Neural cell (in vitro differentiated cells): ENCODE measurements around the gene SLC13A3. TPM values are rescaled to one million over a fixed set of nuclear protein-coding genes. Genes with fewer than 3 reads are reported as not detected.

Source experiments
- H2AFZ ChIP-seq: fragments of 200-600, 300-800 bp; sonication (generic), shearing (Covaris generic); 2 replicates; pipeline ENCODE4 v1.6.0; 2014; ENCODE audit warnings: low read depth, mild to moderate bottlenecking, antibody characterized with exemption, low read length, moderate library complexity
- H3F3A ChIP-seq: fragments of 200-600 bp; shearing (Covaris generic); 2 replicates; pipeline ENCODE4 v1.6.1; 2016; ENCODE audit warnings: mild to moderate bottlenecking, moderate library complexity, mixed read lengths, antibody characterized with exemption, low read length; ENCODE audit not compliant: insufficient read depth, poor library complexity, severe bottlenecking
- H3K27ac ChIP-seq: fragments of 200-600, 300-800 bp; sonication (generic), shearing (Covaris generic); 2 replicates; pipeline ENCODE4 v1.5.1; 2014; ENCODE audit warnings: mild to moderate bottlenecking, low read length, moderate library complexity
- H3K27me3 ChIP-seq: fragments of 300-800, 200-600 bp; sonication (generic), shearing (Covaris generic); 2 replicates; pipeline ENCODE4 v1.6.0; 2014; ENCODE audit warnings: mild to moderate bottlenecking, low read depth, low read length, moderate library complexity; ENCODE audit not compliant: insufficient read depth
- H3K36me3 ChIP-seq: fragments of 300-800, 200-600 bp; sonication (generic), shearing (Covaris generic); 2 replicates; pipeline ENCODE4 v1.5.1; 2014; ENCODE audit warnings: mild to moderate bottlenecking, antibody characterized with exemption, low read length, moderate library complexity; ENCODE audit not compliant: insufficient read depth
- H3K4me2 ChIP-seq: fragments of 300-800, 200-600 bp; sonication (generic), shearing (Covaris generic); 2 replicates; pipeline ENCODE4 v1.6.0; 2014; ENCODE audit warnings: mild to moderate bottlenecking, low read length
- H3K4me3 ChIP-seq: fragments of 300-800, 200-600 bp; sonication (generic), shearing (Covaris generic); 2 replicates; pipeline ENCODE4 v1.5.1; 2014; ENCODE audit warnings: mild to moderate bottlenecking, low read length, moderate library complexity
- H3K79me2 ChIP-seq: fragments of 200-600 bp; shearing (Covaris generic); replicated peaks from 2 replicates; pipeline ENCODE4 v1.6.0; 2014; ENCODE audit warnings: mild to moderate bottlenecking, low read length, moderate library complexity; ENCODE audit not compliant: insufficient read depth
- H3K9ac ChIP-seq: fragments of 300-800, 200-600 bp; sonication (generic), shearing (Covaris generic); 2 replicates; pipeline ENCODE4 v1.6.1; 2016; ENCODE audit warnings: mild to moderate bottlenecking, low read length, mixed read lengths
- H3K9me2 ChIP-seq: fragments of 200-600 bp; shearing (Covaris generic); 2 replicates; pipeline ENCODE4 v1.6.1; 2016; ENCODE audit warnings: mild to moderate bottlenecking, low read length, mixed read lengths; ENCODE audit not compliant: insufficient read depth
- H3K9me3 ChIP-seq: fragments of 200-600, 300-800 bp; sonication (generic), shearing (Covaris generic); 2 replicates; pipeline ENCODE4 v1.6.1; 2016; ENCODE audit warnings: mild to moderate bottlenecking, mixed run types, low read length, moderate library complexity, mixed read lengths
- H4K20me1 ChIP-seq: fragments of 200-600 bp; shearing (Covaris generic); 2 replicates; pipeline ENCODE4 v1.6.1; 2016; ENCODE audit warnings: mild to moderate bottlenecking, mixed run types; ENCODE audit not compliant: insufficient read depth
- CTCF ChIP-seq: fragments of 450-650 bp; IDR thresholded peaks from 2 replicates; pipeline ENCODE4 v1.5.1; 2014; ENCODE audit warnings: antibody characterized with exemption, mild to moderate bottlenecking, moderate library complexity; ENCODE audit not compliant: poor library complexity, severe bottlenecking
- EP300 ChIP-seq: fragments of 450-650 bp; conservative IDR thresholded peaks from 2 replicates; pipeline ENCODE4 v1.6.1; 2014; ENCODE audit warnings: antibody characterized with exemption, mild to moderate bottlenecking, moderate library complexity; ENCODE audit not compliant: poor library complexity, severe bottlenecking
- EZH2 ChIP-seq: fragments of 200-600, 300-800 bp; shearing (Covaris generic), sonication (generic); IDR thresholded peaks from 2 replicates; pipeline ENCODE4 v1.6.1; 2014; ENCODE audit warnings: antibody characterized with exemption, low read length, borderline replicate concordance, mild to moderate bottlenecking; ENCODE audit not compliant: insufficient read depth, poor library complexity, severe bottlenecking
- MXI1 ChIP-seq: fragments of 450-650 bp; conservative IDR thresholded peaks from 2 replicates; pipeline ENCODE4 v1.6.1; 2014; ENCODE audit warnings: antibody characterized with exemption, mild to moderate bottlenecking; ENCODE audit not compliant: poor library complexity, severe bottlenecking
- POLR2AphosphoS5 ChIP-seq: IDR thresholded peaks from 2 replicates; pipeline ENCODE4 v1.6.1; 2012
- RAD21 ChIP-seq: fragments of 450-650 bp; conservative IDR thresholded peaks from 2 replicates; pipeline ENCODE4 v1.6.1; 2014; ENCODE audit warnings: antibody characterized with exemption, mild to moderate bottlenecking, moderate library complexity
- REST ChIP-seq: IDR thresholded peaks from 2 replicates; pipeline ENCODE4 v1.6.1; 2012; ENCODE audit warnings: borderline replicate concordance
- SMC3 ChIP-seq: fragments of 450-650 bp; conservative IDR thresholded peaks from 2 replicates; pipeline ENCODE4 v1.6.1; 2014; ENCODE audit warnings: antibody characterized with exemption, mild to moderate bottlenecking, moderate library complexity; ENCODE audit not compliant: poor library complexity
- TAF1 ChIP-seq: IDR thresholded peaks from 2 replicates; pipeline ENCODE4 v1.6.1; 2012; ENCODE audit warnings: low read depth
- polyA plus RNA-seq: library from polyadenylated mRNA; depleted of rRNA; stranded (reverse); fragments of >200 nt; gene quantifications from 2 replicates; pipeline ENCODE4 v1.2.3, GENCODE V29; 2014

Gene SLC13A3
- polyA plus RNA-seq, 1 donor from 2014 or later, result 5.5 TPM

GRCh38 chr20:46550461-46550860, 100.8 kb downstream of the SLC13A3 start, which contains the start of gene OCSTAMP:
OCSTAMP (minus strand) TSS chr20:46550654; CDS start chr20:46550560, 94 bp downstream.
- Histone ChIP-seq H3K79me2 (no peaks in the 10 kb centered on the region), H3K27ac (no peak within 1 kb of the TSS), H3K9ac (no peak within 1 kb of the TSS), H3K4me3 (no peak within 1 kb of the TSS), H2AFZ (no peak within 1 kb of the TSS), H3F3A (no peaks in the 10 kb centered on the region), H3K27me3 (no peaks in the 10 kb centered on the region), H4K20me1 (no peaks in the 10 kb centered on the region), H3K9me3 (no peaks in the 10 kb centered on the region), H3K4me2 (no peak within 1 kb of the TSS), H3K9me2 (no peaks in the 10 kb centered on the region), H3K36me3 (no peaks in the 10 kb centered on the region)
- TF ChIP-seq POLR2AphosphoS5 (no peak), EZH2 (no peak), TAF1 (no peak), MXI1 (no peak), EP300 (no peak), RAD21 (no peak), REST (no peak), CTCF (no peak), SMC3 (no peak)

GRCh38 chr20:46549188-46549972, 101.9 kb downstream of the SLC13A3 start:
- Histone ChIP-seq H3K36me3 (no peaks in the 10 kb centered on the region), H3K9me3 (no peaks in the 10 kb centered on the region)

More at GRCh38 chr20:46549188-46549972, 101.9 kb downstream of the SLC13A3 start:
- Histone ChIP-seq H3K9ac (no peak overlapping the region), H4K20me1 (no peaks in the 10 kb centered on the region), H3K27me3 (no peaks in the 10 kb centered on the region), H3K4me2 (no peak overlapping the region), H3K79me2 (no peaks in the 10 kb centered on the region), H3F3A (no peaks in the 10 kb centered on the region), H3K9me2 (no peaks in the 10 kb centered on the region), H3K4me3 (no peak overlapping the region), H3K27ac (no peak overlapping the region), H2AFZ (no peak overlapping the region)
- TF ChIP-seq CTCF (no peak), SMC3 (no peak), RAD21 (no peak), TAF1 (no peak), REST (no peak), EP300 (no peak), MXI1 (no peak), EZH2 (no peak), POLR2AphosphoS5 (no peak)
